Measurements from ENCODE around the gene NAA10.

Gene NAA10

DNA sequence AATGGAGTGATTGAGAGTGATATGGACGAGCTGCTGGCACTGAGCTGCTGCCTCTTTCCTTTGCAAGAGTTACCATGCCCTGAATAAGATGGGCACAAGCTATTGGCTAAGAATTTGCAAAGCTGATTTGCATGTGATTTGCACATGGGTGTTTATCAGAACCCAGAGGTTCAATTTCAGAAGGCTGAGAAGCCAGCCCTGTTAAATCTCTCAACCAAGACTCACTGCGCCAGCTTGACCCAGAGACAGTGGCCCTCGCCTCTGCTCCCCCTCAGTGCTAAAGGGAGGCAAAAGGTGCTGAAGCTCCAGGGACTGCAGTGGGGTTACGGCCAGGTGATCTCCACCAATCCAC is 9.5 kb downstream of the NAA10 start:
- peak overlapping the region; percentile 63; the same call in 1 of the 2 replicates for H3K9ac ChIP-seq (ENCODE audit: low read depth, low read length)
- no peaks in the 10 kb centered on the region for H3K9me3 ChIP-seq (ENCODE audit: control insufficient read depth, insufficient read depth, low read length)
- no peaks in the 10 kb centered on the region for H3K36me3 ChIP-seq (ENCODE audit: insufficient read depth, low read length)
- peaks cover 14% of the 10 kb centered on the region for H3K4me1 ChIP-seq (ENCODE audit: insufficient read depth, low read length)

DNA sequence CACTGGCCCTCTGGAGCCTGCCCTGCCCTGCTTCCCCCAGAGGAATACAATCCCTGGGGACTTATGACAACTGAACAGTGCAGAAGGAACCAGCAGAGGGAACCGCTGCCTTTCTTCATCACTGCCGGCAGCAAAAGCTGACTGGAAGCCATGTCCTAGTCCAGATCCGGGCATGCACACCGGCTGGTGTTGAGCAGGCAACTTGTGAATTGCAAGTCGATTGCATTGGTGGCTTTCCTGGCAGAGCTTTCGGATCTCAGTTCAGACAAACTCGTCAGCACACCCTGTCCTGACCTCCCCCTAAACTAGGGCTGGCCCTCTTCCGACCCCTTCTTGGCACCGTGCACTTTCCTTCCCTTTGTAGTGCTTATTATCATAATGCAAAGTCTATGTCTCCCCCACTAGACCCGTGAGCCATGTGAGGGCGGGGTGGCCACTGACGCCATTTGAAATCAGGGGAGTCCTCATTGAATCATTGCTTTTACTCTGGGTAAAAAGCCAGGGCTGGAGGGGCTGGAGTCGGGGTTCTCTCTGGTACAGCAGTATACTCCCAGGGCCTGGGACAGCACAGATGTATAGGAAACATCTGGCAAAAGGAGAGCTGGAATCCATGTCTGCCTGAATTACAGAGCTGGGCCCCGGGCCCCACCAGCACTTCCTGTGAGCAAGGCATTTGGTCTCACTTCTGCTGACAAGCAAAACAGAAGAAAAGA is 10.5 kb downstream of the NAA10 start:
- H3K9me3 ChIP-seq (ENCODE audit: control insufficient read depth, insufficient read depth, low read length): no peaks in the 10 kb centered on the region
- H3K36me3 ChIP-seq (ENCODE audit: insufficient read depth, low read length): peaks cover 2% of the 10 kb centered on the region; the same call in 1 of the 2 replicates
- H3K4me1 ChIP-seq (ENCODE audit: insufficient read depth, low read length): peaks cover 14% of the 10 kb centered on the region
- H3K9ac ChIP-seq (ENCODE audit: low read depth, low read length): no peak overlapping the region

DNA sequence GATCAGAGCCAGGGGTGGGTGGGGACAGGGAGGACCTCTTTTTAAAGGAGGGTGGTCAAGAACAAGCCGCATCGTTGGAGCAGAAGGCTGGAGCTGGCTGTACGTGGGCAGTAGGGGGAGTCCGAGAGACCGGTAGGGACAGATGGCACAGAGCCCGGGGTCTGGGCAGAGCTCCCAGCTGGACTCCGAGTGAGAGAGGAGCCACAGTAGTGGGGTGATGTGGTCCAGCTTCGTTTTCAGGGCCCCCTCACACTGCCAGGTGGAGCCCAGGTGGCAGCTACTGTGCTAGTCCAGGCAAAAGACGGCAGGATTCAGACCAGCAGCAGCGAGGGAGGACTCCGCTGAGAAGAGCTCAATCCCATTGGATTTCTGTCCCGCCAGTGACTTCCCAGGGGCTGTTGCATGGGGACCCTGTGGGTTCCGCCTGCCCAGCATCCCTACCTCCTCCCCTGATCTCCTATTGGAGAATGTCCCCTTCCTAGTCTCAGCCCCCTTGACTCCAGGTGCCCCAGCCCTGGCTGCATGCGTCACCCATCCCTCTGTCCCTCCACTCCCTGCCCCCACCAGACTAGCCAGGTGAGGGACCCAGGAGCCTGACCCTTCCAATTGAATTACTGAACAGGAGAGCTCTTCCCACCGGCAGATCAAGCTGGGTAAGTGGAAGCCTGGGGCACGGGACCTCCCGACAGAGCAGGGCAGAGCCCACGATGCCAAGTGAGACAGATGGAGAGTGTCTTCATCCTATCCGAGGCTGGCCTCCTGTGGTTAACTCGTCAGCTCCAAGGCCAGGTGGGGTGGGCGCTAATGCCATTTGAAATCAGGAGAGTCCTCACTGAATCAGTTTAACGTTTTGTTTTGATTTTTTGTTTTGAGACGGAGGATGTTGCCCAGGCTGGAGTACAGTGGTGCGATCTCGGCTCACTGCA is 11.6 kb downstream of the NAA10 start:
- no peak overlapping the region for H3K9ac ChIP-seq (ENCODE audit: low read depth, low read length)
- H3K4me1 ChIP-seq (ENCODE audit: insufficient read depth, low read length): peaks cover 14% of the 10 kb centered on the region
- no peaks in the 10 kb centered on the region for H3K9me3 ChIP-seq (ENCODE audit: control insufficient read depth, insufficient read depth, low read length)
- peaks cover 2% of the 10 kb centered on the region; the same call in 1 of the 2 replicates for H3K36me3 ChIP-seq (ENCODE audit: insufficient read depth, low read length)

DNA sequence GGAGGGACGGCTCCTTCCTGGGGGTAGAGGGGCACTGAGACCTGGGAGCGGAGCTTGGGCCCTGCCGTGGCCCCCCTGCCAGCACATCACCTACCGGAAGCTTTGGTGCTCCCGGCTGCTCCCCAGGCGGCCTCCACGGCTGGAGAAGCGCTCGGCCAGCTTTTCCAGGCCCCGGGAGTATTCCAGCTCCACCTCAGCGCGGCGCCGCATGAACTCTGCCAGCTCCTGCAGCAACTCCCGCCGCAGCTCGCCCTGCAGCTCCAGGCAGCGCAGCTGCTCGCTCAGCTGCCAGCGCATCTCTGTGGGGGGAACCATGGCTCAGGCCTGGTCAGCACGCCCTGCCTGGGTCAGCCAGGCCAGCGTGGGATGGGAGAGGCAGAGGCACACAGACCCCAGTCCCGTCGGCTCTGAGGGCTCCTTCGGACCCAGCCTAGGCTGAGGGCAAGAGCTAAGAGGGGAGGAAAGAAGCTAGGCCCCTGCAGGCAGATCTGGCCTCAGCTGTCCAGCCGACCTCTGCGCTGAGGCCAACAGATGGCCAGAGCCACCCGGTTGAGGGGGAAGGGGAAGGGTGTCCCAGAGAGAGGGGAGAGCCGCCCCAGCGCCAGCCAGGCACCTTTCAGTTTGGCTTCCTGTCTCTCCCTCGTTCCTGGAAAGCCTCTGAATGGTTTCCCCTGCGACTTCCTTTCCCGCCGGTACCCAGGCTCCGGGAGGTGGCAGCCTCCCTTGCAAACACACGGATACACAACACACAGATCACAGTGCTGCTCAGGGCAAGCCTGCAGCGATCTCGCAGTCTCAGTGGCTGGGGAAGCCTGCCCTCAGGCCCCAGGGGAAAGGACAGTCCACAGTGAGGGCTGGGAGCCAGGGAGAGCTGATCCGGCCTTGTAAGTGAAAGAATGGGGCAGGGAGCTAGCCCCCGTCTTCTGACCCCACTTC is 13.1 kb downstream of the NAA10 start:
- H3K9ac ChIP-seq (ENCODE audit: low read depth, low read length): no peak overlapping the region
- no peaks in the 10 kb centered on the region for H3K9me3 ChIP-seq (ENCODE audit: control insufficient read depth, insufficient read depth, low read length)
- H3K36me3 ChIP-seq (ENCODE audit: insufficient read depth, low read length): peaks cover 2% of the 10 kb centered on the region; the same call in 1 of the 2 replicates
- H3K4me1 ChIP-seq (ENCODE audit: insufficient read depth, low read length): peaks cover 14% of the 10 kb centered on the region

DNA sequence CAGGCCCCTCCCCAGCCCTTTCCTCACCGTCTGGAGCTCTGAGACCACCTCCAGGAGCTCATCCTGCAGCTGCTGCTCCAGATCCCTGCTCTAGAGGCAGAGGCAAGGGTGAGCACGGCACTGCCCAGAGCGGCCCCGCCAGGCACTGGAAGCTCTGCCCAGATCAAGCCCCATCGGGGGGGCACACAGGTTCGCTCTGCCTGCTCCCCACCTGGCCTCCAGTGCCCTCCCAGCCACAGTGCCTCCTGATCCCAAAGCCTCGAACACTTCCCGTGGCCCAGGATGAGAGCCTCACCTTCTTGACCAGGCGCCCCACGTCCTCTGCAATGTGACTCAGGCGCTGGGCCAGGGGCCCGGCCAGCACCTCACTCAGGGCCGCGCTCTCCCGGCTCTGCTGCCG is 13.8 kb downstream of the NAA10 start:
- H3K9me3 ChIP-seq (ENCODE audit: control insufficient read depth, insufficient read depth, low read length): no peaks in the 10 kb centered on the region
- no peak overlapping the region for H3K9ac ChIP-seq (ENCODE audit: low read depth, low read length)
- H3K4me1 ChIP-seq (ENCODE audit: insufficient read depth, low read length): peaks cover 14% of the 10 kb centered on the region
- H3K36me3 ChIP-seq (ENCODE audit: insufficient read depth, low read length): peaks cover 2% of the 10 kb centered on the region; the same call in 1 of the 2 replicates

DNA sequence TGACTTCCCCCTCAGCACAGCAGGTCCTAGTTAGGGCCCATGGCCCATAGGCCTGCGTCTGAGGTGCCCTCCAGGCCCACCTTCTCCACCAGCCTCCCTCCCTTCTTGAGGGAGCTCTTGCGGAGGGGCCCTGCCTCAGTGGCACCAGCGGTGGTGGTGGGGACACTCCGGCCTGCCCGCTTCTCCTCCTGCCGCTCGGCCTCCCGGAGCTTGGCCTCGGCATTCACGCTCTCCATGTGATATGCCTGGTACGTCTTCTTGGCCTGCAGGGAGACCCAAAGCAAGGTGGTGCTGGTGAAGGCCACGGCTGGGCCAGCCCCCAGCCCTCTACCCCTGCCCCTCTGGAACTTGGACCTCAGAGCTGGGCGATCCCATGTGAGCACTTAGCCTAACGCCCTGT is 14.3 kb downstream of the NAA10 start:
- H3K36me3 ChIP-seq (ENCODE audit: insufficient read depth, low read length): peaks cover 2% of the 10 kb centered on the region; the same call in 1 of the 2 replicates
- H3K4me1 ChIP-seq (ENCODE audit: insufficient read depth, low read length): peaks cover 14% of the 10 kb centered on the region
- H3K9ac ChIP-seq (ENCODE audit: low read depth, low read length): no peak overlapping the region
- H3K9me3 ChIP-seq (ENCODE audit: control insufficient read depth, insufficient read depth, low read length): no peaks in the 10 kb centered on the region

DNA sequence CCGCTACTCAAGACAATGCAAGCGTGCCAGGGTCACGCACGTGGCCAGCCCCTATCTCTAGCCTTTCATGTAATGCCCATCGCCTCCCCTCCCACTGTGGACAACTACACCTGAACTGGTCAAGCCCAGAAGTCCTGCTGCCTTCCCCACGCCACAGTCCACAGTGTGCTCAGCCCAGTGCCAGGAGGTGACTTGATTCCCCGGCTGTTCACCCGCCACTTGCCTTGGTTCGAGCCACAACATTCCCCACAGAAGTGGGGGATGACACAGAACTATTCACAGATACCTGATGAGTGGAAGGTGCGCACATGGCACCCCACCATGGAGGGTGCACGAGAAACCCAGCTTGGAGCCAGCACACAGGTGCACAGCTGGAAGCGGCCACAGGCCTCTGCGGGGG is 15.6 kb downstream of the NAA10 start:
- H3K36me3 ChIP-seq (ENCODE audit: insufficient read depth, low read length): peaks cover 2% of the 10 kb centered on the region; the same call in 1 of the 2 replicates
- no peak overlapping the region for H3K9ac ChIP-seq (ENCODE audit: low read depth, low read length)
- no peaks in the 10 kb centered on the region for H3K9me3 ChIP-seq (ENCODE audit: control insufficient read depth, insufficient read depth, low read length)
- peaks cover 2% of the 10 kb centered on the region; the same call in 1 of the 2 replicates for H3K4me1 ChIP-seq (ENCODE audit: insufficient read depth, low read length)

DNA sequence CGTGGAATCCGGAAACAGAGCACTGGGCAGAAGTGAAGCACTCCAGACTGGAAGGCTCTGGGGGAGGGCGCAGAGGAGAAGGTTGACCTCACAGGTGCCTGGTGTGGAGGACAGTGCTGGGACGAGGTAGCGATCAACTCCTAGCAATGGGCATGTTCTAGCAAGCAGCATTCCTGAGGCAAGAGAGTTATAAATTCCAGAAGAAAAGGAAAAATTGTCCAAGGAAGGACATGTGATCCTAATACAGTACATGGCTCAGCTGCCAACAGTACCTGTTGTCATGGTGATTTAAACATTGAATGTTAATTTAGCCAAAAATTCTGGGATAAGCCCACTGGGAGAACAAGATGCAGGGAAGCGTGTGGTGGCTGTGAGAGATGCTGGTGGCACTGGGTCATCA is 17.0 kb downstream of the NAA10 start:
- no peaks in the 10 kb centered on the region for H3K9me3 ChIP-seq (ENCODE audit: control insufficient read depth, insufficient read depth, low read length)
- peaks cover 2% of the 10 kb centered on the region; the same call in 1 of the 2 replicates for H3K36me3 ChIP-seq (ENCODE audit: insufficient read depth, low read length)
- no peaks in the 10 kb centered on the region for H3K4me1 ChIP-seq (ENCODE audit: insufficient read depth, low read length)
- H3K9ac ChIP-seq (ENCODE audit: low read depth, low read length): no peak overlapping the region

DNA sequence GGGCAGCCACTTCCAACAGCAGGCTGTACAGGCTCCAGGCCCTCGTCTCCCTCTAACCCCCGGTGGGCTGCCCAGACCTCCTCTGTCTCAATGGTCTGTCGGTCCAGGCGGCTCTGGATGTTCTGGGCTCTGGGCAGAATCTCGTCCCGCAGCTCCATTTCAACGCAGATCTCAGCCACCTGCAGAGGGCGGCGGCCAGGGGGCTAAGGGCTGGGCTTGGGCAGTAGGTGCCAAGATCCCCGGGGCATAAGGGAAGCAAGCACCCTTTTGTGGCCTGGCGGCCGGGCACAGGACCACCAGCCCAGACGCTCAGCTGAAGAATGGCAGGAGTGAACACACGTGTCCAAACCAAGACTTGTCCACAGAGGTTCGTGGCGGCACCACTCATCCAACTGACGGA is 21.1 kb downstream of the NAA10 start:
- H3K36me3 ChIP-seq (ENCODE audit: insufficient read depth, low read length): no peaks in the 10 kb centered on the region; the same call in 1 of the 2 replicates
- H3K9ac ChIP-seq (ENCODE audit: low read depth, low read length): no peak overlapping the region
- no peaks in the 10 kb centered on the region for H3K9me3 ChIP-seq (ENCODE audit: control insufficient read depth, insufficient read depth, low read length)
- peaks cover 7% of the 10 kb centered on the region; the same call in 1 of the 2 replicates for H3K4me1 ChIP-seq (ENCODE audit: insufficient read depth, low read length)

DNA sequence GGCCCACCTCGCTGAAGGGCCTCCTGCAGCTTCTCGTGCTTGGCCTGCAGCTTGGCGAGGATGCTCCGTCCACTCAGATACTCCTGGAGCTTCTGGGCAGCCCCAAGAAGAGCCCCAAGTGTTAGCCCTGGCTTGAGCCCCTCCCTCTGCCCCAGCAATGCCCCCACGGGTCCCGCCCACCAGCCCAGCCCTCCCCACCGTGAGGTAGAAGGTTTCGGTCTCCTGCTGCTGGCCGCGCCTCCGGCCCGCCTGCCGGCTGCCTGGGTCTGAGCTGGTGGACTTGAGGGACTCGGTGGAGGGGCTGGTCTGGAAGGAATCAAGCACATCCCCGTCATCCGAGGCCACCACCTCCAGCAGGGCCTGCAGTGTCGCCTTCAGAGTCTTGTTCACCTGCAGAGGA is 21.6 kb downstream of the NAA10 start:
- Histone ChIP-seq H3K4me1 (ENCODE audit: insufficient read depth, low read length) (peaks cover 7% of the 10 kb centered on the region; the same call in 1 of the 2 replicates), H3K9ac (ENCODE audit: low read depth, low read length) (no peak overlapping the region), H3K36me3 (ENCODE audit: insufficient read depth, low read length) (no peaks in the 10 kb centered on the region; the same call in 1 of the 2 replicates), H3K9me3 (ENCODE audit: control insufficient read depth, insufficient read depth, low read length) (no peaks in the 10 kb centered on the region)

DNA sequence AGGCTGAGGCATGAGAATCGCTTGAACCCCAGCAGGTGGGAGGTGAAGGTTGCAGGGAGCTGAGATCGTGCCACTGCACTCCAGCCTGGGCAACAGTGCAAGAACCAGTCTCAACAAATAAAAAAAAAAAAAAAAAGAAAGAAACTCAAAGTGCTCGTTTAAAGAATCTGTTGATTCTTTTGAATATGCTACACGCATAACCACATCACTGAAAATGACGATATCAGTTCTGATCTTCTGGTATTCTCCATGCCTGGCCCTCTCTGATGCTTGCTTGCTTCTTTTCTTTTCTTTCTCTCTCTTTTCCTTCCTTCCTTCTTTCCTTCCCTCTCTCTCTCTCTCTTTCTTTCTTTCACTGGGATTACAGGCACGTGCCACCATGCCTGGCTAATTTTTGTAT is 23.0 kb downstream of the NAA10 start:
- H3K9me3 ChIP-seq (ENCODE audit: control insufficient read depth, insufficient read depth, low read length): no peaks in the 10 kb centered on the region
- no peaks in the 10 kb centered on the region; the same call in 1 of the 2 replicates for H3K36me3 ChIP-seq (ENCODE audit: insufficient read depth, low read length)
- H3K9ac ChIP-seq (ENCODE audit: low read depth, low read length): no peak overlapping the region
- H3K4me1 ChIP-seq (ENCODE audit: insufficient read depth, low read length): peaks cover 7% of the 10 kb centered on the region; the same call in 1 of the 2 replicates

DNA sequence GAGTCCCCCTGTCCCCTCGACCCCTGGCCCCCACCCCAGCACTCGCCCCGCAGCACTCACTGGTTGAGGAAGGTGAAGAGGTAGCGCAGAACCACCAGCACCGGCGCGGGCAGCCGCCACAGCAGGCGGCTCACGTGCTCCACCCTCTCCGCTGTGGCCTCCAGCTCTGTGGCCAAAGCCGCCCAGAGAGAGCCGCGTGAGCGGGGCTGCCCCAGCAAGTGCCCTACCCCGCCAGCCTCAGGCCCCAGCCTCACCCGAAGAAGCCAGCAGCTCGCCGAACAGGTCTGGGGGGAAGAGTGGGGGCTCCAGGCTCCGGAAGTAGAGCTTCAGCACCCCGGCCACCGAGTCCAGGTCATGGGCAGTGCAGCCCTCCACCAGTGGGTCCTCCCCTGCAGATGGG is 24.4 kb downstream of the NAA10 start:
- no peaks in the 10 kb centered on the region for H3K9me3 ChIP-seq (ENCODE audit: control insufficient read depth, insufficient read depth, low read length)
- no peaks in the 10 kb centered on the region; the same call in 1 of the 2 replicates for H3K36me3 ChIP-seq (ENCODE audit: insufficient read depth, low read length)
- H3K9ac ChIP-seq (ENCODE audit: low read depth, low read length): no peak overlapping the region
- H3K4me1 ChIP-seq (ENCODE audit: insufficient read depth, low read length): peaks cover 7% of the 10 kb centered on the region; the same call in 1 of the 2 replicates

DNA sequence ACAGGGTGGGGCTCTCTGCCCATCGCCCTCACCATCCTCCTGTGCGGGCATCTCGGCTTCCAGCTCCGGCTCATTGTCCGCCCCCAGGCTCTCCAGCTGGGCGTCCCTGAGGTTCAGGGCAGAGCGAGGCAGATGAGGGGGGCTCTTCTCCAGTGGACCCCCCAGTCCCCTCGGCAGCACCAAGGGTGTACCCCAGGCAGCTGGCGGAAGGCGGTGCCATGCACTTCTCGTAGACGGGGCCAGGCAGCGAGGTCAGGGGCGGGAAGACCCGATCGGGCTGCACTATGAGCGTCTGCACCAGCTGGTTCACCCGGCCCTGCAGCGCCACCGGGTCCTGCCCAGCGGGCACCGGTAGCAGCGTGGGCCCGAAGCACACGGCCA is 24.9 kb downstream of the NAA10 start:
- H3K36me3 ChIP-seq (ENCODE audit: insufficient read depth, low read length): no peaks in the 10 kb centered on the region; the same call in 1 of the 2 replicates
- no peak overlapping the region for H3K9ac ChIP-seq (ENCODE audit: low read depth, low read length)
- no peaks in the 10 kb centered on the region for H3K9me3 ChIP-seq (ENCODE audit: control insufficient read depth, insufficient read depth, low read length)
- peaks cover 7% of the 10 kb centered on the region; the same call in 1 of the 2 replicates for H3K4me1 ChIP-seq (ENCODE audit: insufficient read depth, low read length)

Measured in ES-I3 (cell line).